ENCODE results near the gene KRT14. TPM values are rescaled to one million over a fixed set of nuclear protein-coding genes. Genes with fewer than 3 reads are reported as not detected.
A peak's percentile ranks its signal among the peaks of the same experiment; 100 is the strongest.
"Not testable (repeated sequence)": the region's sequence is repeated elsewhere in the genome, so short reads cannot be mapped to it uniquely, and the experiment has no call there.

The KRT14 gene
- total RNA-seq, 4 donors from 2014 or later: 7,400 to 12,534 (median 10,685) TPM

GRCh38 chr17:41621916-41622315, 35.2 kb upstream of the KRT14 start:
- no peaks in the 10 kb centered on the region for H3K9me3 ChIP-seq
- WGBS: 69% methylated on average over 2 of the region's 2 CpGs
- peaks cover 20% of the 10 kb centered on the region for H3K27me3 ChIP-seq
- H3K27ac ChIP-seq: no peak overlapping the region
- no peak for DNase-seq (ENCODE audit: low spot score in 2 of 2)
- TF ChIP-seq POLR2A (IDR thresholded peaks at IDR 0.05): no peak
- no peak for TF ChIP-seq POLR2AphosphoS5 (IDR thresholded peaks at IDR 0.05)
- no peak for TF ChIP-seq CTCF (IDR thresholded peaks at IDR 0.05)
- no peak for TF ChIP-seq EP300 (IDR thresholded peaks at IDR 0.05)
- H3K4me3 ChIP-seq: peak overlapping the region; percentile 24
- no peaks in the 10 kb centered on the region for H3K36me3 ChIP-seq
- H3K4me1 ChIP-seq: peaks cover 51% of the 10 kb centered on the region

GRCh38 chr17:41621435-41621817, 34.7 kb upstream of the KRT14 start:
- H3K27ac ChIP-seq, H3K9me3 ChIP-seq, H3K36me3 ChIP-seq: not testable (repeated sequence)
- Histone ChIP-seq H3K4me3 (peak overlapping the region; percentile 24), H3K27me3 (peaks cover 20% of the 10 kb centered on the region), H3K4me1 (peaks cover 51% of the 10 kb centered on the region)
- 94% methylated on average over 11 of the region's 11 CpGs for WGBS
- peak in 1 of 2 donors; percentile 36 for DNase-seq (ENCODE audit: low spot score in 2 of 2)

GRCh38 chr17:41620583-41621434, 34.1 kb upstream of the KRT14 start:
- 64% methylated on average over 11 of the region's 21 CpGs for WGBS
- Histone ChIP-seq H3K27me3 (peaks cover 20% of the 10 kb centered on the region), H3K36me3 (no peaks in the 10 kb centered on the region)

GRCh38 chr17:41619927-41620582, 33.4 kb upstream of the KRT14 start:
- H3K36me3 ChIP-seq: not testable (repeated sequence)
- peaks cover 20% of the 10 kb centered on the region for H3K27me3 ChIP-seq

More at GRCh38 chr17:41620583-41621434, 34.1 kb upstream of the KRT14 start:
- Histone ChIP-seq H3K4me1 (peaks cover 47% of the 10 kb centered on the region), H3K4me3 (peak overlapping the region; percentile 14), H3K9me3 (no peaks in the 10 kb centered on the region), H3K27ac (no peak overlapping the region)
- DNase-seq (ENCODE audit: low spot score in 2 of 2): peak in 1 of 2 donors; percentile 56
- no peak for TF ChIP-seq EP300 (IDR thresholded peaks at IDR 0.05)
- no peak for TF ChIP-seq POLR2AphosphoS5 (IDR thresholded peaks at IDR 0.05)
- TF ChIP-seq CTCF (IDR thresholded peaks at IDR 0.05): no peak
- TF ChIP-seq POLR2A (IDR thresholded peaks at IDR 0.05): no peak

GRCh38 chr17:41619036-41619926, 32.6 kb upstream of the KRT14 start:
- H3K4me1 ChIP-seq: peaks cover 34% of the 10 kb centered on the region
- 77% methylated on average over 17 of the region's 20 CpGs for WGBS
- DNase-seq (ENCODE audit: low spot score in 2 of 2): peak in 1 of 2 donors; percentile 57
- H3K9me3 ChIP-seq: no peaks in the 10 kb centered on the region
- H3K36me3 ChIP-seq: no peaks in the 10 kb centered on the region
- TF ChIP-seq POLR2AphosphoS5 (IDR thresholded peaks at IDR 0.05) (no peak), CTCF (IDR thresholded peaks at IDR 0.05) (no peak), POLR2A (IDR thresholded peaks at IDR 0.05) (no peak), EP300 (IDR thresholded peaks at IDR 0.05) (no peak)
- no peak overlapping the region for H3K4me3 ChIP-seq
- H3K27ac ChIP-seq: no peak overlapping the region
- H3K27me3 ChIP-seq: peaks cover 20% of the 10 kb centered on the region

More at GRCh38 chr17:41619927-41620582, 33.4 kb upstream of the KRT14 start:
- H3K27ac ChIP-seq, H3K4me3 ChIP-seq, H3K9me3 ChIP-seq: not testable (repeated sequence)
- WGBS: 81% methylated on average over 6 of the region's 6 CpGs
- peaks cover 41% of the 10 kb centered on the region for H3K4me1 ChIP-seq
- peak in 1 of 2 donors; percentile 46 for DNase-seq (ENCODE audit: low spot score in 2 of 2)

All from suprapubic skin (tissue), 4 donors.